Trophoblast cell (in vitro differentiated cells and primary cell): Measurements from ENCODE around the gene FYN.

Experiments
- DNase-seq, 2 donors: peaks; one replicate each; pipeline ENCODE4 v3.0.0-alpha.2; 2016
- H2AFZ ChIP-seq: 2 replicates; pipeline ENCODE4 v1.6.1; 2013; ENCODE audit warnings: low read length, moderate library complexity, mild to moderate bottlenecking; ENCODE audit not compliant: insufficient read depth, poor library complexity
- H2AK5ac ChIP-seq: 2 replicates; pipeline ENCODE4 v1.6.1; 2013; ENCODE audit warnings: mild to moderate bottlenecking, low read length
- H2BK120ac ChIP-seq: 2 replicates; pipeline ENCODE4 v1.6.1; 2013; ENCODE audit warnings: low read length, mild to moderate bottlenecking, moderate library complexity; ENCODE audit not compliant: insufficient read depth, poor library complexity
- H2BK12ac ChIP-seq: 2 replicates; pipeline ENCODE4 v1.6.1; 2013; ENCODE audit warnings: mild to moderate bottlenecking, low read length, moderate library complexity
- H2BK5ac ChIP-seq: 2 replicates; pipeline ENCODE4 v1.6.1; 2013; ENCODE audit warnings: low read length, low read depth, moderate library complexity, mild to moderate bottlenecking; ENCODE audit not compliant: poor library complexity
- H3K14ac ChIP-seq: 2 replicates; pipeline ENCODE4 v1.6.1; 2013; ENCODE audit warnings: mild to moderate bottlenecking, low read length
- H3K18ac ChIP-seq: 2 replicates; pipeline ENCODE4 v1.6.1; 2013; ENCODE audit warnings: mild to moderate bottlenecking, low read length
- H3K23ac ChIP-seq: 2 replicates; pipeline ENCODE4 v1.6.1; 2013; ENCODE audit warnings: low read length
- H3K27ac ChIP-seq: 2 replicates; pipeline ENCODE4 v1.5.1; 2013; ENCODE audit warnings: low read depth, mild to moderate bottlenecking, inconsistent platforms, low read length, moderate library complexity
- H3K27me3 ChIP-seq: 2 replicates; pipeline ENCODE4 v1.6.1; 2013; ENCODE audit warnings: inconsistent platforms, mild to moderate bottlenecking, low read length, moderate library complexity; ENCODE audit not compliant: insufficient read depth
- H3K36me3 ChIP-seq, 2 experiments: 1 replicate in 1 of 2; 2 replicates in 1 of 2; pipeline ENCODE4 v1.6.1; 2013; ENCODE audit warnings: low read length in 2 of 2, mild to moderate bottlenecking in 2 of 2, moderate library complexity in 1 of 2; ENCODE audit not compliant: insufficient read depth in 2 of 2, control insufficient read depth in 1 of 2
- H3K4ac ChIP-seq: 2 replicates; pipeline ENCODE4 v1.6.1; 2013; ENCODE audit warnings: low read depth, mild to moderate bottlenecking, low read length, moderate library complexity
- H3K4me1 ChIP-seq, 2 experiments: 1 replicate in 1 of 2; 2 replicates in 1 of 2; pipeline ENCODE4 v1.6.1; 2013; ENCODE audit warnings: low read length in 2 of 2, mild to moderate bottlenecking in 2 of 2, moderate library complexity in 1 of 2; ENCODE audit not compliant: insufficient read depth in 2 of 2, control insufficient read depth in 1 of 2
- H3K4me2 ChIP-seq: 2 replicates; pipeline ENCODE4 v1.6.1; 2013; ENCODE audit warnings: inconsistent platforms, mild to moderate bottlenecking, low read length, moderate library complexity
- H3K4me3 ChIP-seq: 2 replicates; pipeline ENCODE4 v1.5.1; 2013; ENCODE audit warnings: mild to moderate bottlenecking, low read depth, low read length, inconsistent platforms
- H3K79me1 ChIP-seq: one replicate; pipeline ENCODE4 v1.6.1; 2013; ENCODE audit warnings: low read length
- H3K79me2 ChIP-seq: 2 replicates; pipeline ENCODE4 v1.6.1; 2013; ENCODE audit warnings: low read length, mild to moderate bottlenecking; ENCODE audit not compliant: control insufficient read depth, insufficient read depth, poor library complexity
- H3K9ac ChIP-seq: 2 replicates; pipeline ENCODE4 v1.6.1; 2013; ENCODE audit warnings: mild to moderate bottlenecking, low read length
- H3K9me3 ChIP-seq: 2 replicates; pipeline ENCODE4 v1.6.1; 2013; ENCODE audit warnings: low read depth, mild to moderate bottlenecking, control low read depth, inconsistent platforms, low read length; ENCODE audit not compliant: insufficient read depth
- H4K12ac ChIP-seq: 2 replicates; pipeline ENCODE4 v1.6.1; 2013; ENCODE audit warnings: low read depth, mild to moderate bottlenecking, low read length, moderate library complexity
- H4K8ac ChIP-seq: 2 replicates; pipeline ENCODE4 v1.6.1; 2013; ENCODE audit warnings: low read depth, mild to moderate bottlenecking, low read length, moderate library complexity
- H4K91ac ChIP-seq: one replicate; pipeline ENCODE4 v1.6.1; 2013; ENCODE audit warnings: low read depth, mild to moderate bottlenecking, low read length, moderate library complexity
- WGBS: extraction: QIAGEN DNeasy Blood & Tissue Kit; methylation state at CpG from one replicate; pipeline ENCODE4 v1.1.7; 2013; ENCODE audit warnings: missing lambda C conversion rate; ENCODE audit not compliant: insufficient read length, insufficient coverage; ENCODE audit errors: extremely low coverage; 5-methylcytosine and 5-hydroxymethylcytosine counted together

FYN gene

DNA sequence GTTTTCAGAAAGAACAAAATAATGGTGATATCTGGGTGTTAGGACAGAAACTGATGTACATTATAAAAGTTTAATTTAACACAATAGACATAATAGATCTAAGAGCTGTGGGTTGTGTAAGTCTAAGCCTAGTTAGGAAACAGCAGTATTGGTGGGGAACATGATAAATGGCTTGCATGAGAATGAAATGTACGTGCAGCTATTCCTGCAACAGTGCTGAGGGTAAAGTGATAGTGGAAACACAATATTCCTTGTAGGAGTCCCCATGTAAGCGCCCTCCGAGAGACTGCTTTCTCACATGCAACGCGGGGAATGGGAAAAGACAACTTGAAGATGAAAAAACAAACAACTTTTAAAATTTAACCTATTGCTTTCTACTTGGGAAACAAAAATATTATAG lies 171.0 kb downstream of the FYN start:
- WGBS = no CpG with 5 or more reads among the region's 5 CpGs
- Histone ChIP-seq H2BK120ac (no peak overlapping the region), H3K79me1 (no peaks in the 10 kb centered on the region), H3K18ac (no peak overlapping the region), H3K4me3 (no peak overlapping the region), H3K79me2 (no peaks in the 10 kb centered on the region), H4K91ac (no peak overlapping the region), H4K8ac (no peak overlapping the region), H3K14ac (no peak overlapping the region), H3K4me2 (no peak overlapping the region), H3K9me3 (no peaks in the 10 kb centered on the region), H4K12ac (no peak overlapping the region), H3K4ac (no peak overlapping the region), H3K9ac (no peak overlapping the region), H2BK12ac (no peak overlapping the region), H3K4me1 (peaks cover 0 to 3% of the 10 kb centered on the region in 2 experiments), H2AK5ac (no peak overlapping the region), H3K23ac (no peak overlapping the region), H3K27ac (no peak overlapping the region), H3K36me3 (no peaks in the 10 kb centered on the region), H2BK5ac (no peak overlapping the region), H2AFZ (no peak overlapping the region), H3K27me3 (no peaks in the 10 kb centered on the region)
- no peak for DNase-seq

DNA sequence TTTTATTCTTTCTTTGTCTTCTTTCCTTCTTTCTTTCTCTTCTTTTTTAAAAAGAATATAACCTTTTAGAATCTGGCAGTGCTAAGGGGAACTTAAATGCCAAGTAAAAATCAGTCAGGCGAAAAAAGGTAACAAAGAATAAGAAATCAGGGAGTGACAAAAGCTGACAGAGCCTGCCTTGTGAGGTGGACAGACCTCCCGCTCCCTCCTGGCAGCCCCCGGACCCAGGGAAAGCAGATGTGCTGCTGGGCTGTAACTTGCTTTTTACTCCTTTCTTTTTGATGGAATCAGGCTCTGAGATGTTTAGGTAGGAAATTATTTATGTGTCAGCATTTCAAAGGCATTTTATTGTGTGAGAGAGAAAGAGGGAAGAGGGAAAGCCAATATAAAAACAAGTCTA lies 172.1 kb downstream of the FYN start:
- no peak overlapping the region for H3K9ac ChIP-seq
- DNase-seq = no peak
- no peaks in the 10 kb centered on the region for H3K27me3 ChIP-seq
- H3K4me2 ChIP-seq = no peak overlapping the region
- H2AFZ ChIP-seq = no peak overlapping the region
- H3K9me3 ChIP-seq = no peaks in the 10 kb centered on the region
- H4K8ac ChIP-seq = no peak overlapping the region
- WGBS = no CpG with 5 or more reads among the region's 3 CpGs
- H3K23ac ChIP-seq = no peak overlapping the region
- no peak overlapping the region for H2AK5ac ChIP-seq
- no peak overlapping the region for H3K27ac ChIP-seq
- no peak overlapping the region for H3K14ac ChIP-seq
- no peaks in the 10 kb centered on the region for H3K4me1 ChIP-seq
- H2BK5ac ChIP-seq = no peak overlapping the region
- H2BK12ac ChIP-seq = no peak overlapping the region
- no peaks in the 10 kb centered on the region for H3K79me2 ChIP-seq
- no peaks in the 10 kb centered on the region for H3K79me1 ChIP-seq
- no peak overlapping the region for H2BK120ac ChIP-seq
- H3K18ac ChIP-seq = no peak overlapping the region
- no peak overlapping the region for H4K91ac ChIP-seq
- no peak overlapping the region for H3K4me3 ChIP-seq
- no peak overlapping the region for H4K12ac ChIP-seq
- H3K36me3 ChIP-seq = no peaks in the 10 kb centered on the region
- no peak overlapping the region for H3K4ac ChIP-seq

DNA sequence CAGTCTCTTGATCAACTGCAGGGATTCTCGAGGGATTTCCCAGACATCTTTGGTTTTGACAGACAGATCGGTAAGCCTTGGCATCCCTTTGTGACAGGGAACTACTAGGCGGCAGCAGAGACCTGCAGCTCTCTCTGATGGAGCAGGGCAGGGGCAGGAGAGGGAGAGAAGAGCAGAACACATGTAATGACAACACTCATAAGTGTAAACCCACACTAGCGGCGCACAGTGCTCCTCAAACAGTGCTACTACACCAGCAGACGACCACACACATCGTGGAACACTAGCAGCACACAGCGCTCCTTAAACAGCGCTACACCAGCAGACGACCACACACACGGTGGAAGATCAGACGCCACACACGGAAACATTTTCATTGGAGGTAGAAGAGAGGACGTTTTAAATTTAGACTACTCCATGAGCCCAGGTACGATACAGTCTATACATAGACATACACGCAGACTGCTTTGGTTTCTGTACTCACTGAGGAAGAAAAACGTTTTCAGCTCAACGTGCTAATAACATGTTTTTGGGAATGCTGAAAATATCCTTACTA lies 173.0 kb downstream of the FYN start:
- H3K18ac ChIP-seq = no peak overlapping the region
- no peak overlapping the region for H4K12ac ChIP-seq
- DNase-seq = no peak
- no peak overlapping the region for H2AK5ac ChIP-seq
- H3K36me3 ChIP-seq = no peaks in the 10 kb centered on the region
- WGBS = no CpG with 5 or more reads among the region's 18 CpGs
- peak overlapping the region; percentile 89 for H3K23ac ChIP-seq
- no peaks in the 10 kb centered on the region for H3K4me1 ChIP-seq
- no peaks in the 10 kb centered on the region for H3K79me2 ChIP-seq
- no peak overlapping the region for H3K14ac ChIP-seq
- H3K27me3 ChIP-seq = no peaks in the 10 kb centered on the region
- H3K9me3 ChIP-seq = no peaks in the 10 kb centered on the region
- H4K8ac ChIP-seq = no peak overlapping the region
- no peak overlapping the region for H2BK5ac ChIP-seq
- no peak overlapping the region for H2BK12ac ChIP-seq
- no peak overlapping the region for H4K91ac ChIP-seq
- H3K4ac ChIP-seq = no peak overlapping the region
- H3K4me2 ChIP-seq = no peak overlapping the region
- no peak overlapping the region for H3K27ac ChIP-seq
- no peaks in the 10 kb centered on the region for H3K79me1 ChIP-seq
- no peak overlapping the region for H3K9ac ChIP-seq
- H2BK120ac ChIP-seq = no peak overlapping the region
- H3K4me3 ChIP-seq = no peak overlapping the region
- no peak overlapping the region for H2AFZ ChIP-seq

DNA sequence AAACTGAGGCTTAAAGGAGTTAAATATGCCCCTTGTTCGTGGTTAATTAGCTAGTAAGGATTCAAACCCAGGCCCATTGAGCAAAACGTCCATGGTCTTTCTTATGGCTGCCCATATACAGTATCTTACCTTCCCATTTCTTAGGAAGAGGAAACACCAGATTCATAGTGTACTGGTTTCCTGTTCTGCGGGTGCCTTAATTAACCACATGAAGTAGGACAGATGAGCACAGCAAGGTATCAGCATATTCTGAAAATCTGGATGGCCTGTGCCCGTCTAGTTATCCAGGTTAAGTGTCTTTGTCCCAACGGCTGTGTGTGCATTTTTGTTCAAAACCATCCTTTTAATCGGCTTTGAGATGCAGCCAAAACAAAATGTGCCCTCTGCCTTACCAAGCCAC lies 174.1 kb downstream of the FYN start:
- Histone ChIP-seq H4K12ac (no peak overlapping the region), H4K8ac (no peak overlapping the region), H3K79me2 (no peaks in the 10 kb centered on the region), H3K4ac (no peak overlapping the region), H3K4me2 (no peak overlapping the region), H3K4me1 (no peaks in the 10 kb centered on the region), H3K14ac (no peak overlapping the region), H2BK5ac (no peak overlapping the region), H3K18ac (no peak overlapping the region), H3K23ac (no peak overlapping the region), H4K91ac (no peak overlapping the region), H2AFZ (no peak overlapping the region), H3K79me1 (no peaks in the 10 kb centered on the region), H2BK12ac (no peak overlapping the region), H2BK120ac (no peak overlapping the region), H3K9me3 (no peaks in the 10 kb centered on the region), H2AK5ac (no peak overlapping the region), H3K36me3 (peaks cover 3% of the 10 kb centered on the region in 2 experiments), H3K27ac (no peak overlapping the region), H3K9ac (no peak overlapping the region), H3K27me3 (no peaks in the 10 kb centered on the region), H3K4me3 (no peak overlapping the region)
- no CpG with 5 or more reads among the region's 6 CpGs for WGBS
- no peak for DNase-seq
